Inflammatory macrophage treated with lipopolysaccharide for 4 hours (primary cell): ENCODE data around the gene COBL.
A peak's percentile ranks its signal among the peaks of the same experiment; 100 is the strongest.

Experiments
- DNase-seq: peaks from one replicate; pipeline ENCODE4 v3.0.0-alpha.2; 2020

COBL gene

GRCh38 chr7:51071427-51071826, 245.2 kb downstream of the COBL start:
- no peak for DNase-seq

GRCh38 chr7:51070151-51070550, 246.5 kb downstream of the COBL start:
- DNase-seq: no peak

GRCh38 chr7:51069411-51070083, 247.1 kb downstream of the COBL start:
- no peak for DNase-seq

DNA sequence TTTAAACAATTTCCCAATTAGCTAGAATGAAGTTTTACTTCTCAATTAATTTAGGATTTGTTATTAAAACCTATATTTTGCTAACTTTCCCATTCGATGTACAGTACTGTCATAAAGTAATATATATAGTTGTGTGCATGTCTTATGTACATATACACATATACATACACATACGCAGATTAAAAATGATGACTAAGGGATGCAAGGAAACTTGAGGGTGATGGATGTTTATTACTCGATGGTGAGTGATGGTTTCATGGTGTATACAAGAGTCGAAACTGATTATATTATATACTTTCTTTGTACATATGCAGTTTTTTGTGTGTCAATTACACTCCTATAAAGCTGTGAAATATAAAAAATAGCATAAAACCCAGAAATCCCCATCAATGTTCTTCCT, 248.2 kb downstream of the COBL start:
- DNase-seq: no peak

- peak; percentile 40 for DNase-seq
Observed at GRCh38 chr7:51067757-51068156, 248.9 kb downstream of the COBL start.

DNA sequence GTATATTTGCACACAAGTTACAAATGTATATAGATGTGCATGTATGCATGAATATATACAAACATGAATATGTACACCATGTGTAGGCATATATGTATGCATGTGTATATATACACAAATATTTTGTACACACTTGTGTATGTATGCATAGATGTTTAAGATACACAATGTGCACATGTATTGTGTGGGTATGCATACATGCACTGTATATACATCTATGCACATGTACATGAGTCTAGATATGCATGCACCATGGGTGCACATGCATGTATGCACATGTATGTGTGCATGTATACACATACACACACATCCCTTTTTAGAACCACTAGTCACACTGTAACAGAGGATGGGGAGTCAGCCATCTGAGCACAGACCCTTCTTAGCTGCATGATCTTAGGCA, 249.4 kb downstream of the COBL start:
- DNase-seq: no peak

- no peak for DNase-seq
Observed at GRCh38 chr7:51066405-51066882, 250.2 kb downstream of the COBL start.

DNA sequence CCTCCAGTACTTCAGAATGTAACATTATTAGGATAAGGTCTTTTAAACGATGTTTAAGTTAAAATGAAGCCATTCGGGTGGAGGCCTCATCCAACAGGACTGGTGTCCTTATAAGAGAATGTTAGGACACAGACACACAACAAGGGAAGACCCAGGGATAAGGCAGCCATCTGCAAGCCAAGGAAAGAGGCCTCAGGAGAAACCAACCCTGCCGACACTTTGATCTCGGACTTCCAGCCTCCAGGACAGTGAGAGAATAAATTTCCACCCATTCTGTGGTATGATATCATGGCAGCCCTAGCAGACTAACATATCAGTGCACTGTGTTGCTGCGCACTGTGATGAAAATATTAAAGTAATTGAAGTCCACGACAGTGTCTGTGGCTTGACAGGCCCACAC, 250.8 kb downstream of the COBL start:
- no peak for DNase-seq

DNA sequence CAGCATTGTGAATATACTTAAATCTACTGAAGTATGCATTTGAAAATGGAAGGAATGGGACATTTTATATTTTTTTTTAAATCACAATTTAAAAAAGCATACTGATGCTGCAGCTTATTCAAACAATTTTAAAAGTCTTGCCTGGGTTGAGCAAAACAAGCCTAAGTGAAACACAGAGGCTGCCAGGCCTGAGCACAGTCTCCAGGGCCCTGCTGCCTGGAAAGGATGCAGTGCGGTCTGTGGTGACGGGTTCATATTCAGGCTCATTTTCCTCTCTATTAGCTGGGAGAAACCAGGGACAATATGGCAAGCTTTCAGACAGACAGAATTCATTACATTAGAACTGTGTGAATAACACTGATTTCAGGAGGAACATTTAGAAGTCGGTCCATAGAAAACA, 251.9 kb downstream of the COBL start:
- no peak for DNase-seq

GRCh38 chr7:51062222-51062987, 254.2 kb downstream of the COBL start:
- no peak for DNase-seq

GRCh38 chr7:51060536-51060935, 256.1 kb downstream of the COBL start:
- peak; percentile 42 for DNase-seq

DNA sequence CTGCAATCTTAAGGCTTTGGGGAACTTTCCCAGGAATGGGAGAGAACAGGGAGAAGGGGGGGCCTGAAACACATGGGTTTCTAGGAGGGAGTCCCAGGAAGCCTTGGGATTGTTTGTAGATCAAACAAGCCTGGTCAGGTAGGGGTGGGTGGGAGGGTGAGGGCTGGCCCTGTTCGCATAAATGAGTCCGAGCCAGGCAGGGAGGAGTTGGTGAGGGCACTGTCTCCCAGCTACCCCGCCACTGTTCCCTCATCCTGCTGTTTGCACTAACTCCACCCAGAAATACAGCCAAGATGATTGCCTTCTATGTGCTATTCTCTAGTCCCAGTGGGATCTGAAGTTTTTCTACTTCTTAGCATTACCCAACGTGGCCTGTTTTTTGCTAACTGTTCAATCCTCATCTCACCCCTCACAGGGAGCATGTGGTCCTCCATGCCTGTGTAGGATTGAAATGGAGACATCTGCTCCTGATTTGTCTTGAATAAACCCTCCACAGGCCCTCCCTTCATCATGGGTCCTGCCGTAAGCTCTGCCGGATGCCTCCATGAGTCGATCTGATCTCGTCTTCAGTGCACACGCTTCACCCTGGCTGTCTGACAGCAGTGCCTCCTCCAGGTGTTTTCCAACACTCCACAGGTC, 257.0 kb downstream of the COBL start:
- no peak for DNase-seq

- DNase-seq: no peak
Observed at GRCh38 chr7:51058764-51059163, 257.8 kb downstream of the COBL start.

GRCh38 chr7:51055039-51055840, 261.4 kb downstream of the COBL start:
- DNase-seq: no peak

DNA sequence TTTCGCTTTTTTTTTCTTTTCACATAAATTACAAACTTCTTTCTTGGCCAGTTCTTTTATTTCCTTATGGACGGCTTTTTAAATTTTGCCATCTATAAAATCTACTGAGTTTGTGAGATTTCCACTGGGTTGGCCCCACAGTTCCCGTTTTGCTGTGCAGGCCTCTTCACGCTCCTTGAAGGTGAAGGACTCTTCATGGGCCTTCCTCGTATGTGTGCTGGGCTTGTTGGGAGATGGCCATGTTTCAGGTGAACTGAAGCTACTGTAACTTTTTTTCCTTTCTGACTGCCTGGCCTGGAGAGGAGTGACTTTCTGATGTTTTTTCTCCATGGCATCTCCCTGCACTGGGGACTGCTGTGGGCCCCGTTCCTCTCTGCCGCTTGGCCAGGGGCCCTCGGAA, 262.4 kb downstream of the COBL start:
- no peak for DNase-seq

DNA sequence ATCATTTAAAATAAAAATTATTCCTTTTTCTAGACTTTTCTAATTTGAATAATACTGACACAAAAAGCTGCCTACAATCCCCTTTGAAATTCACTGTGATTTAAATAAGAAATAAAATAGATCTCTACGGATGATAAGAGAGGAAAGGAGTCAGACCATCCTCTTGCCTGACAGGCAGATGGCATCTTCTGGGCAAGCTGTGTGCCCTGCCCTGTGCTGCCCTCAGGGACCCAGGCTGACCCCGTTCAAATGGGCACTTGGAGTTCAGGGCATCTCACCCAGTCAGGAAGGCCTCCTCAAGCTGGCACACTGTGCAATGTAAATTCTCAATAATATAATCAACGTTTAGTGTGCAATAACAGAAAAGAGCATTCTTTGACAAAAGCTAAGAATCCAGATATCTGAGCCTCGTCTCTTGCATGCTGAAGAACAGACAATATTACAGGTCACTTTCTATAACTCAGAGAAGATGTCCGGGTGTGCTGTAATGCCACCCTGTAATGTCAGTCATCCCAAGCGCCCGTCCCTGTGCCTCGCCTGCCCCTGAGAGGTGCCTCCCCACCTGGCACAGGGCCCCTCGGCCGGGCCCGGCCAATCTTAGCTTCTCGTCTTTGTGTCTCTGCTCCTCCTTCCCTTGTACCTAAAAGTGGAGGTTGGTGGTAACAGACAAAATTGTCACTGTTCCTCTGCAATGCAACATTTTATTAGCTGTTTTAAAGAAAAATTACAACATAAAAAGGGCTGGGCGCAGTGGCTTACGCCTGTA, 263.3 kb downstream of the COBL start:
- no peak for DNase-seq

- no peak for DNase-seq
Observed at GRCh38 chr7:51046482-51046881, 270.1 kb downstream of the COBL start.

GRCh38 chr7:51046103-51046466, 270.5 kb downstream of the COBL start:
- no peak for DNase-seq

DNA sequence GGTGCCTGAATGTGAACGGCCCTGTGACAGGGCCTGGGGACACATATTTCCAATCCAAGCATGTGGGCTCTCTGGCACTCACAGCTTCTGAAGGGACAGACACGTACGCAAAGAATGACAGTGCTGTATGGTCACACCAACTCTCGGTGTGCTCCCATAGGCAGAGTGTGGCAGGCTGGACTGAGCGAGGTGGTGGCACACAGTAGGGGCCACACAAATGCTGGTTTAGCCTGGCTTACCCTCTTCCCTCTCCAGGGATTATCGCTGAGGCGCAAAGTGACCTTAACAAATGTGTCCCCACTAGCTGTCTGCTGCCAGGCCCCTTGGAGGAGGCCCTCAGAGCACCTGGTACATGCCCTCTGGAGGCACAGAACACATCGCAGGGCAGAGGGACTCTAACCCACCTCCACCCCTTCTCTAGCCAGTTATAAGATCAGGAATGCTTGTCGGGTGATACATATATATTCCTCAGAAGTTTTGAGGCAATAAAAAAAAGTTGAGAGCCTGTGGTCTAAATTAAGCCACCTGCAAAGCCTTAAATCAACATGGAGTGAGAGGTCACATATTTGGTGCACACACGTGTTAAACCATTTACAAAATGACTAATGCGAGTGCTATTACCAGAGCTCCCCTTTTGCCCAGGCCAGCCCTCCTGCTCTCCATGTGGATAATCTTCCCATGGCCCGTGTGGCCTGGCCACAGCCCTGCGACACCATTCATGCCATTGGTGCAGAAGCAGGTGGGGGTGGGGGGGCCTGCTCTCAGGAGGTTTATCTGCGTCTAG, 271.1 kb downstream of the COBL start:
- DNase-seq: no peak

- no peak for DNase-seq
Observed at GRCh38 chr7:51043461-51043860, 273.1 kb downstream of the COBL start.

DNA sequence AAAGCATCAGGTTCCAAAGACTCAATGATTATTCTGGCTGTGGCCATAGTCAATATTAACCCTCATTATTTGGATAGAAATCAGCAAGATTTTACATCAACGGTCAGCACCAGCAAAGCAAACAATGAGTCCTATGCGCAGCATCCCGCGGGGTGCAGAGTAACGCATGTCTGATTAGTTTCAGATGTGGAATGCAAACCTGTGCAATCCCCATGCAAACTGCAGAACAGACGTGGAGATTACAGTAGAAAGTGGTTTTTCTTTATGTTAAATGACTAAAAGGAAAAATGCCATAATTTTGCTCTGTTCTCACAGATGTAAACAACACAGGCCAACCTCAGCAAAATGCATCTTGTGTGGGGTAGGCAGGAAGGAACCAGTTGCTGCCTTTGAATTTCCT, 275.8 kb downstream of the COBL start:
- no peak for DNase-seq

GRCh38 chr7:51038573-51038972, 278.0 kb downstream of the COBL start:
- DNase-seq: no peak
